NOMO-1 treated with dmso at 0.1 percent for 144 hours (cell line): ENCODE results near the gene APLNR.

ENCODE experiments used
- DNase-seq: peaks from one replicate; lab custom pipeline; 2025; ENCODE audit not compliant: unreplicated experiment; lab: John Stamatoyannopoulos, UW

APLNR gene

GRCh38 chr11:57219021-57219627, 17.9 kb downstream of the APLNR start:
- DNase-seq = peak; percentile 69

GRCh38 chr11:57217053-57217452, 20.0 kb downstream of the APLNR start:
- DNase-seq = no peak

GRCh38 chr11:57216463-57216862, 20.6 kb downstream of the APLNR start:
- DNase-seq = no peak

- DNase-seq = no peak
Observed at GRCh38 chr11:57214494-57214893, 22.6 kb downstream of the APLNR start.

- DNase-seq = no peak
Observed at GRCh38 chr11:57214098-57214417, 23.0 kb downstream of the APLNR start.

- peak; percentile 70 for DNase-seq
Observed at GRCh38 chr11:57213342-57214097, 23.5 kb downstream of the APLNR start.

- no peak for DNase-seq
Observed at GRCh38 chr11:57210781-57211180, 26.3 kb downstream of the APLNR start.

- no peak for DNase-seq
Observed at GRCh38 chr11:57207168-57207567, 29.9 kb downstream of the APLNR start.

- no peak for DNase-seq
Observed at GRCh38 chr11:57205041-57205641, 31.9 kb downstream of the APLNR start.

- DNase-seq = no peak
Observed at GRCh38 chr11:57203882-57204480, 33.1 kb downstream of the APLNR start.

- DNase-seq = no peak
Observed at GRCh38 chr11:57203359-57203758, 33.7 kb downstream of the APLNR start.

GRCh38 chr11:57202281-57202680, 34.8 kb downstream of the APLNR start:
- DNase-seq = no peak

GRCh38 chr11:57200917-57201316, 36.1 kb downstream of the APLNR start:
- no peak for DNase-seq

- no peak for DNase-seq
Observed at GRCh38 chr11:57199330-57199729, 37.7 kb downstream of the APLNR start.

GRCh38 chr11:57197762-57198161, 39.3 kb downstream of the APLNR start:
- no peak for DNase-seq

- no peak for DNase-seq
Observed at GRCh38 chr11:57196596-57196995, 40.5 kb downstream of the APLNR start.

GRCh38 chr11:57192316-57192715, 44.7 kb downstream of the APLNR start:
- DNase-seq = no peak

GRCh38 chr11:57191311-57192219, 45.5 kb downstream of the APLNR start:
- no peak for DNase-seq

GRCh38 chr11:57190548-57190947, 46.5 kb downstream of the APLNR start:
- no peak for DNase-seq
